GM18519 (cell line): ENCODE data around the gene CHMP4B.

Experiments
- ATAC-seq: cut with Tn5 transposase; IDR thresholded peaks from one replicate; pipeline ENCODE4 v1.9.1; 2021; ENCODE audit warnings: mild to moderate bottlenecking, moderate library complexity; ENCODE audit not compliant: unreplicated experiment, low FRiP score

Gene CHMP4B

DNA sequence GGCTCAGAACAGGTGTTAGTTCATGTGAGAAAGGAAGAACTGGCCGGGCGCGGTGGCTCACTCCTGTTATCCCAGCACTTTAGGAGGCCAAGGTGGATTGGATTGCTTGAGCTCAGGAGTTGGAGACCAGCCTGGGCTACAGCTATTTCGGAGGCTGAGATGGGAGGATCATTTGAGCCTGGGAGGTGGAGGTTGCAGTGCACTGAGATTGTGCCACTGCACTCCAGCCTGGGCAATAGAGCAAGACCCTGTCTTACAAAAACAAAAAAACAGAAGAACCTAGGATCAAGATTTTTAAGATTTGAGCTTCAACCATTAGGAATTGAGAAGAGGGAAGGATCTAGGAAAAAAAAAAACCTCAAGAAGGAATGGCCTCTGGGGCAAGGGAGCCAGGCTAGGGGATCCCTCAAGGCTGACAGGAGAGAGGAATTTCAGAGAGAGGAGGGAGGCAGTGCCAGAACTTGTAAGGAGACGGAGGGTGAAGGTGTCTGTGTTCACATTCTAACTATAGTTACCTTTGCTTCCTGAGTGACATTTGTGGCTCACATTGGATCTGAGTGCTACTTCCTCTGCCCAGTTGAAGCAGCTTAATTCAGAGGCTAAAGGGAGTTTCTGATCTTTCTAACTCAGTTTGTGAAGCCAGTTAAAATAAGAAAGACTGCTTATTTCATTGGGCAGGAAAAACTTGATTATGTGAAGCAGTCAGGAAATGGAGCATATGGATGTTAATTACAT is 26.1 kb downstream of the CHMP4B start:
- no peak for ATAC-seq

DNA sequence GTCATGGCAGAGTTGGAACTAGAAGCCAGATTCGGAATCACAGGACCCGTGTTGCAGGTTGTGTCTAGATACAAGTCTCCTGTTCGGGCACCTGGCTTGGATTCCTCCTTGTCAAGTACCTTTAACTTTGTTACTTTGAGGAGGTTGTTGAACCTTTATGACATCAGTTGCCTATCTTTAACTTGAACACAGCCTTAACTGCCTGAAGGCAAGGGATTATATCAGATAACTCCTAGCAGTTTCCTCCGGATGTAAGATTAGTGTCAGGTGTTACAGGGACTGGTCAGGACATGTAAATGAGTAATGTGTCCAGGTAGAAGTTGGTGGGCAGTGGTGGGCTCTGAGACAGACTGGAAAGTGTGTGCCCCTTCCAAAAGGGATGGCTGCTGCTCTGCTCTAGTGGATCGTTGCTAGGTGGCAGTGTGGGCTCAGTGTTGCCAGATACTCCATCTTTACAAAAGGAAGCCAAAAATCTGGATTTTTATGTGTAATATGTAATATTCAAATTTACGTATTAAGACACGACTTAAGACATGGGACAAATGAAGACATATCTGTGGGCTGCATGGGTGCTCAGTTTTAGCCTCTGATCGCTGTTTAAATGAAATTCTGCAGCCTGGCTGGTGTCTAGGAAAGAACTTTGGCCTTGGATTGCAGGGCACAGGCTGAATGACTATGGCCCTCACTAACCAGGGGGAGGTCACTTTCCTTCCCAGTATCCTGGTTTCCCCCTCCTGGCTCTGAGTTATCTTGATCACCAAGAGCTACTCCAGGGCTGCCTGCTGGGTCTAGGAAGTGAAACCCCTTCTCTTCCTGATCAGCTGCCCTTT is 27.1 kb downstream of the CHMP4B start:
- no peak for ATAC-seq

DNA sequence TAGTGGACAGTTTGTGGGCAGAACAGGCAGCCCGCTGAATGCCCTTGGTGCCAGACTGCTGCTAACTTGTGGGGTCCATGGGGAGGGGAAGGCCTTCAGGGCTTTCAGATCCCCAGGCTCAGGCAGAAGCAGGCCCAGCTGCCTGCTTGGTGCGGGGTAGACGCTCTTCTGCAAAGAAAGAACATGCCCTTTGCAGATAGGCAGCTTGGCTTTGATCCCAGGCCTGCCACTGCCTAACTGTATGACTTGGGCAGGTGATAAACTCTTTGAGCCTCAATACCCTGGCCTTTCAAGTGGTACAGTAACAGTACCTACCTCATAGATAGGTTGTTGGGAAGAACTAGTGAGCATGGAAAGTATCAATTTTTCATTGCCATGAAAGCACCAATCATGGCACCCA is 28.4 kb downstream of the CHMP4B start:
- ATAC-seq: no peak

DNA sequence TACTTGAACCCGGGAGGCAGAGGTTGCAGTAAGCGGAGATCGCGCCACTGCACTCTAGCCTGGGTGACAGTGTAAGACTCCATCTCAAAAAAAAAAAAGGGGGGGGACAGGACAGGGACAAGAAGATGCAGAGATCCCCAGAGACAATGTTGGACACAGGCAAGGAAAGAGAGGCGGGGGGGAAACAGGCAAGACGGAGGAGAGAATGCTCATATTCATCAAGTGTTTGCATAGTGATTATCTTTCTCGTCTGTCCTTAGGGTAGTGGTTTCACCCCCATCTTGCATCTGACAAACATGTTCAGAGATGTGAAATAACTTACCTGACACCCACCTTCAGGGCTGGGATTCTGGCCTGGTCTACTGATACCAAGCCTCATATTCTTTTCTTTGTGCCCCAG is 29.0 kb downstream of the CHMP4B start:
- ATAC-seq: no peak

DNA sequence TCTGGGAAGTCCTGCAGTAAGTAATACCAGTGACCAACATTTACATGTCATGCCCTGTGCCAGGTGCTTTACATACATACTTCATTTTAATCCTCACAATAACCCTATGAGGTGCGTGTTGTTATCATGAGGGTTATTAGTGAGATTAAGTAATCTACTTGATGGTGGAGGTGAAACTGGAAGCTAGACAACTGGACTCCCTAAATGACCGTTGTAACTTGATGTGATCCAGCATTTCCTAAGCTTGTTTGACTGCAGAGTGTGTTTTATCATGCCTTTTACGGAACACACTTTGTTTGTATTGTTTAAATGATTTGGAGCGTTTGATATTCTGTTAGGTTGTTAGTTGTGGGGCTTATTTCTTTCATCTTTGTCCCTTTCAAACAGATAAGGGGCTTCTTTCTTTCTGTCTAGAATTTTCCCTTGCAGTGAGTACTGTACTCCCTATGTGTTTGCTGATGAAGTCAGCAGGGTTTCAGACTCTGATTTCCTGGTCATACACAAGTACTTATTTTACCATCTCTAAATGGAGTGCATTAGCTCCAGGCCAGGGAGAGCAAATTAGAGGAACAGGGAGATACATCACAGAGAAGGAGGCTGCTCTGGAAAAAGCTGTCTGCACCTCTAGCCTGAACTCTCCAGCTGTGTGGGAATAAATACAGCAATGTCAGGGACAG is 29.7 kb downstream of the CHMP4B start:
- no peak for ATAC-seq

DNA sequence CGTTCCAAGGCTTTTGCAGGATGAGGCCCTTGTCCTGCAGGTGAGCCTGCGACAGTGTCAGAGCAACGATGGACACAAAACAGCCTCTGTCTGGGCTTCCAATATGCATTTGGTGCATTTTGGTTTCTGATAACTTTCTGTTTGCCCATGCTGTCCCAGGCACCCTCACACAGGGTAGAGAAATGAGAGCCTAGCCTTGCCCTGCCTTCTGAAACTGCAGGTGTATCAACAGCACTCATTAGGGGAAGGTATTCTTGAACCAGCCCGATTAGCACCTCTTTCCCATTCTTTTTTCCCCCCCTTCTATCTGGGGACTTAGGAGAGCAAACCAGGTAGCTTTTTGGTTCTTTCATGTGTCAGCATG is 30.3 kb downstream of the CHMP4B start:
- ATAC-seq: no peak

DNA sequence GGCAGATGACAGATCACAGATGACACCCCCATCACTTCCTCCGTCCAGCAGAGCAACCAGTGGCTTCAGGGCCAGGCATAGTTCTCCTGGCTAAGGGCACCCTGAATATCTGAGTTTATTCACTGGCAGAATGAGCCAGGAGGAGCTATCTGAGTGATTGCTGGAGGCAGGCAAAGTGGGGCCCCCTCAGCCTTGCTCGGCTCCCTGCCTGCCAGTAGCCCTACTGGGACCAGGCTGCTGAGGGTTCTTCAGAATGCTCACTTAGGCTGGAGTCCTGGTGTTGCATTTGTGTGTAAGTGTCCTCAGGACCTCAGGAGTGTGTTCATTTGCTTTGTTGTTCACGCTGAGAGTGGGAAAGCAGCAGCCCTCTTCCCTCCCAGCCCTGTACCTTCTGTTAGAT is 31.2 kb downstream of the CHMP4B start:
- no peak for ATAC-seq

DNA sequence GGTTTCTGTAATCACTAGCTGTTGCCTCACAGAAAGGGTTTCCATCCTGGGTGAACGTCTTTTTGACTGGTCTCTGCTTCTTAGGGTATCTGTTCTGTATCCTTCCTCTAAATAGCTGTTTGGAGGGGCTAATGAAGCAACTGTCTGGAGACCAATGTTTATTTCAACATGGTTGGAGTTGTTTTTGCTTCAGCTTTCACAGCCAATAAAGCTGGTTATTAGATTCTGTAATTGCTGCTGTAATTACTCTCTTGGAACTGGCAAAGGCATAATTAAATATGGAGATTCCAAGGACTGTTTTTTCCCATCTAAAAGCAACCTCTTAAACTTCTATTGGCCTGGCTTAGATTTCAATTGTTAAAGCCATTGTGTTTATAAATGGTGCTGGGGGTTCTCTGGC is 31.9 kb downstream of the CHMP4B start:
- ATAC-seq: no peak

DNA sequence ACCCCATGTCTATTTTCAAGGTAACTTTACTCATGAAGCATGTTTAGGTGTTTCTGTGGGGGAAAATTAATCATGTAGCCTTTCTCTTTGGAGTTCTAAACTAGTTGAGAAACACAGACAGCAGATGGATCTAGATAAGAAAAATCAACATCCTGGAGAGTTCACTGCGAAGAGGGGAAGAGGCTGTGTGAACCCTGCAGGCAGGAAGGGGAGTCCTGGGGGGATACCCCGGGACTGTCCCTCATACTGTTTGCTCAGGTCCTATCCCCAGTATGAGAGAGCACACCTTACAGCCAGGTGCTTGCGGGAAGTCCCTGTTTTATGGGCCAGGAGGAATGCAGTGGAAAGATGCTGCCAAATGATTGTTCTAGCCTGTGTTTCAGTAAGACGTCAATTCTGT is 32.7 kb downstream of the CHMP4B start:
- no peak for ATAC-seq

DNA sequence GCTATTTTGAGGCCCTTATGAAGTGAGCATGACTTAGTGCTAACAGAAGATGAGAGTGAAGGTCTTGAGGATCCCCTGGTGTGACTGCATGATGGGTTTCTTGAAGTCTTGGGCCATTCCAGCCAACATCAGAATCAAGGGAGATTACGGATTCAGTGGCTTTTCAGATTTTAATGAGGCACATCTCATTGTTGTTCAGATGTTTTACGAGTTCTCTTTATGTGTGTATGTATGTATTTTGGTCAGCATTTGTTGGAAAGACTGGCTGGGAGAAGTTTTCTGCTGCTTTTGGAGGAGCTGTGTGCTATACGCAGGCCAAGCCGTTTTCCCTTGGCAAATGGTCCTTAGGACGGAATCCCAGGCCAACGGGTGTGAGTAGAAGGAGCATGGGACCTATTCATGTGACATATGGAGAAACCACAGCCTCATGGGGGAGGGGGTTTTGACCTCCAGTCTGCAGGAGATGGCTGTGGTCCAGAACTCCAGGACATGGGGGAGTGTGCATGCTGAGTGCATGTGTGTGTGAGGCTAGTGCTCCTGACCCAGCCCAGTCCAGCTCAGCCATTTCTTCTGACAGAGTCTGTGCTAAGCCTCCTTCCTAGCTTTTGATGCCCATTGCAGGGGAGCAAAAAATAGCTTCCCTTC is 35.3 kb downstream of the CHMP4B start:
- ATAC-seq: no peak

DNA sequence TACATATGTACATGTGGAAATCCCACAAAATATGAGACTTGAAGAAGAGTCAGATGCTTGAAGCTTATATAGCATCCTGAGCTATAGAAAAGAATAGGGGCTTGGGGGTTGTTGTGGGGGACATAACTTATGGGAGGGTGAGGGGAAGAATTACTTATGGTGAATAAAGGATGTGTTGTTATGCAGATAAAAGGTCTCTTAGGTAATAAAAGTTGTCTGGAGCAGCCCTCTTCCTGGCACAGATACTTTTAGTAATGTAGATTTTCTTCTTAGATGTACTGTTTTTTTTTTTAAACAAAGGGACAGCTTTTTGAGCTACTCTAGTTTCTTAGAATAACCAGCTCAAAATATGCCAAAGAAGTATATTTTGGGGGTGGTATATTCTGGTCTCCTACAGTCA is 35.9 kb downstream of the CHMP4B start:
- no peak for ATAC-seq

DNA sequence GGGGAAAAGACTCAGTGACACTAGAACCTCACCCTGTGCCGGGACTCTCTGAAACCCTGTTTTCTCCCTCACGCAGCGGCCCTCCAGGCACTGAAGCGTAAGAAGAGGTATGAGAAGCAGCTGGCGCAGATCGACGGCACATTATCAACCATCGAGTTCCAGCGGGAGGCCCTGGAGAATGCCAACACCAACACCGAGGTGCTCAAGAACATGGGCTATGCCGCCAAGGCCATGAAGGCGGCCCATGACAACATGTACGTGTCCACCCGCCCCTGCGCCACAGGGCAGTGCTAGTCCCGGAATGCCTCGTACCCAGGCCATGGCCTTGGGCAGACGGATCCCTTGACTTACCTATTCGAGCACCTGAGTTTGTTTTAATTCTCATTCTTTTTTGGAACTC is 37.2 kb downstream of the CHMP4B start:
- no peak for ATAC-seq

DNA sequence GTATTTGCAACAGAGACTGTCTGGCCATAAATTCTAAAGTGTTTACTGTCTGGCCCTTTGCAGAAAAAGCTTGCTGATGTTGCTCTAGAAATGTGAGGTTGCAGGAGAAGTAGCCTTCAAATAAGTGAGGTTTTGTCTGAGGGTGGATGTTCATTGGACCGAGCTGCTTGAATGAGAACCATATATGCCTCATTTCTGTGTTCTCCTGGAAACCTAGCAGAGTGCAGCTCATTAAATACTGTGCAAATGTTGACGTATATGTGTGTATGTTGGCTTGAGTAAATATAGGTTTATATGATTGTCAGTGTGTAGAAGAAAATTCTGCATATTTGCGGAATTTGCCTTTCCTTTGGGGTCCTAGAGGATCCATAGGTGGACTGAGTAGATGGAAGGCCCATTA is 39.0 kb downstream of the CHMP4B start:
- no peak for ATAC-seq

DNA sequence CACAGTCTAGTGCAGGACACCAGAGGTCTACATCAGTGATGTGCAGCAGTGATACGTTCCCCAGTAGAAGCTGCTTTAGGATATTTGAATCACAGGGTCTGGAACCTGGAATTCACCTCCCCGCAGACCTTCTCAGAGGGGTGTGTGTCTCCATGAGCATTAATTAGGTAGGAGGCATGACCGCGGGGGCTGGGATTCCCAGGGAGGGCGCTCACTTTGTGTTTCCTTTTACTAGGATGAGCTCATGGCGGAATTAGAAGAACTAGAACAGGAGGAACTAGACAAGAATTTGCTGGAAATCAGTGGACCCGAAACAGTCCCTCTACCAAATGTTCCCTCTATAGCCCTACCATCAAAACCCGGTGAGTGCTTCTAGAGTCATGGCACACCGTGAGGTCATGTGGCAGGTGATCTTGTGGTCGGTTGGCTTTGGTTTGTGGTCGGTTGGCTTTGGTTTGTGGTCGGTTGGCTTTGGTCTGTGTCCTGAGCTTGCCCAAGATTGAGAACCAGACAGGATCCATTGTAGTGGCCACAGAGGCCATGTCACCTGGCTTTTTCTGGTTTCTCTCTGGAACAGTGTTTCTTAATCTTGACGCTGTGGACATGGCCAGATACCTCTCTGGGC is 40.8 kb downstream of the CHMP4B start:
- no peak for ATAC-seq

DNA sequence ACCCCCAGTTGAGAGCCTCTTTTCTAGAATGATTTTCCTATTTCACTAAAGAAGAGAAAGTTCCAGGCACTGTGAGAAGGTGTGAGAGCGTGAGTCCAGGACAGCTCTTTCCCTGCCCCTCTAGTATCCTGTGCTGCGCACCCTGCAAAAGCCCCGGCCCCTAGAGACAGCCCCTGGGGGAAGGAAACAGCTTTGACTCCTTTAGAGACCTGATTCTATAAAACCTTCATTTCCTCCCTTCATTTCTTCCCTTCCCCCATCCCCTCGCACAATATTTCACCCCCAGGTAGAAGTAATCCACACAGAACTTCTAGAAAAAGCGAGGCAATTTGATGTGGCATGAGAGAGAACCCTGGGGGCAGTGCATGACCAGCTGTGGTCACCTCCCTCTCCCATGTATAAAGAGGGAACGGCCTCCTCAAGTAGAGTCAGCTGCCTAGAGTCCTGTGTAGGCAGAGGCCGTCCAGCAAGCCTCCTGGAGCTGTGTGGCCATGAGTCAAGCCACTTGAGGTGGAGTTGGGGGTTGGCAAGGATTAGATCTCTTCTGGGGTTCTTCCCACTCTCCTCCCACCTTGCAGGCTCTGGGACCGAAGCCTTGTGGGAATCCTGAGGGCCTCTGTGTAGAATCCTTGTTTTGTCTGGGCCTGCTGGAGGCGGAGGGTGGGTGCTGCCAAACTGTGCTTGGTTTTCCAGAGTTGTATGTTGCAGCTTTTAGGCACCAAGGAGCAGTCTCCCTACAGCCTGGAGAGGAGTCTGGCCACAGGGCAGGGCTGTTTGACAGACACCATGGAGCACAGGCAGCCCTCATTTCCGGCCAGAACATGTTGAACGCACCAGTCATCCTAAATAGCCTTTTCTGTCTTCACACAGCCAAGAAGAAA is 41.7 kb downstream of the CHMP4B start:
- no peak for ATAC-seq

DNA sequence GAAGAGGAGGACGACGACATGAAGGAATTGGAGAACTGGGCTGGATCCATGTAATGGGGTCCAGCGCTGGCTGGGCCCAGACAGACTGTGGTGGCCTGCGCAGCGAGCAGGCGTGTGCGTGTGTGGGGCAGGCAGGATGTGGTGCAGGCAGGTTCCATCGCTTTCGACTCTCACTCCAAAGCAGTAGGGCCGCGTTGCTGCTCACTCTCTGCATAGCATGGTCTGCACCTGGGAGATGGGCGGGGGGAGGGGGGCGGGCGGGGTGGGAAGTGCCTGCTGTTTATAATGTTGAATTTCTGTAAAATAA is 42.3 kb downstream of the CHMP4B start:
- no peak for ATAC-seq

DNA sequence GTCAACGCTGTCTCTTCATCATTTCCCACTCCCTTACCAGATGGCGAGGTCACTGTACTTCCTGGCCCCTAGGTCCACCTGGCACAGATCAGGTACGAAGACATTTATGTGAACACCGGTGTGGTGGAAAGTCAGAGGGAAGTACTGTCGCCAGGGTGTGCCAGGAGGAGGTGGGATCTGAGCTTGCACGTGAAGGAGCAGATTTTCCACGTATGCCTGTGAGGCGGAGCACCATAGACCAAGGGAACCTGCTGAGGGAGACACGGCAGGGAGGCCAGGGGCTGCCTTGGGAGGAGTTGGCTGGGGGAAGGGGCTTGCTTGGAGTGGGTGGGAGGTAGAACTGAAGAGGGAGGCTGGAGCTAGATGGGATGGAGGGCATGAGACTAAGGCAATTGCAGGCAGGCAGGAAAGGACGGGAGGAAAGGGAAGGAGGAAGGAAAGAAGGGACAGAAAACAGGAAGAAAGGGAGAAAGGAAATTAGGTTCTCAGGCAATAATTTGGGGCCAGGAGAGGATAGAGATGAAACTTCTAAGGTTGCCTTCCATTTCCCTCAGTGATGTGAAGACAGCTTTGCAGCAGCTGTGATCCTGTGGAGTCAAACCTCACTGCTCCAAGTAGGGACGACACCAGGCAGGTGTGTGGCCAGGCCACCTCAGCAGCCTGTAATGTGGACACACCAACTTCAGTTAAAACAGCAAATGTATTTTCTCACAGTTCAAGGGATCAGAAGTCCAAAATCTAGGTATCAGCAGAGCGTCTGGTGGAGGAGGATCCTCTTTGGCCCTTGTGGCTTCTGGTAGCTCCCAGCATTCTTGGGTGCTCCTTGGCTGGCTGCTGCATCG is 46.8 kb downstream of the CHMP4B start:
- ATAC-seq: no peak

DNA sequence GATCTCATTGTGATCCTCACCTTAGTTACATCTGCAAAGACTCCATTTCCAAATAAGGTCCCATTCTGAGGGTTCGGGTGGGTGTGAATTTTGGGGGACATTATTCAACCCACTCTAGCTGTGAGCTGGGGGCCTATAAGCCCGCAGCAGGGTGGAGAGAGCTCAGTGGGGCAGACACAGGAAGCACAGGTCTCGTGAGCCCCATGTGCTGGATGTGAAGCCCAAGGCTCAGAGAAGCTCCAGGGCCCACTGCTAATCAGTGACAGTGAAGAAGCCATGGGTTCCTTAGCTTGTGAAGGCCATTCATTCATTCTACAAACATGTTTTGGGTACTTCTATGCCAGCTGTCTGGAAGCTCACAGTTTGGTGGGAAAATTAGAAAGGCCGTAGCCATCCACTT is 47.5 kb downstream of the CHMP4B start:
- ATAC-seq: no peak

DNA sequence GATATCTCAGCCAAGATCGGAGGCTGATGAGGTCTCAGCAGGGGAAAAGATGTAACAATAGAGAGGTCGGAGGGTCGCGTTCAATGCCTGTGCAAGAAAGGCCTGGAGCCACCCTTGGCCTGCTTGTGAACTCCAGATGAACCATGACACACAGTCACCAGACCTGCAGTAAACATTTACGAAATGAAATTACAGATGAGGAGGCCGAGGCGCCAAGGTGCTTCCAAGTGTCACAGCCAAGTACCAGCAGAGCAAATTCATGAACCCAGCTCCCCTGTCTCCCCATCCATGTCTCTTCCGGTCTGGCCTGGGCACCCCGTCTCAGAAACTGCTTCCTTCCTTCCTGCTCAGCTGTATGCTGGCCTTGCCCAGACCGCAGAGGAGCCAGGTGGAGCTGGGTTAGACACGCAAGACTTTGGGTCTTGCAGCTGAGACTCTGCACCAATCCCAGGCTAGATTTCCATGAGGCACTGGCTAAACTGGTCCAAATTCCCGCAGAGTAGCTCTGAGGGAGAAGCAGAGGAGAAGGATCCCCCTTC is 48.1 kb downstream of the CHMP4B start:
- no peak for ATAC-seq
